GM18517 (cell line): ENCODE measurements around the gene CRTAC1.

ENCODE experiments used
- ATAC-seq: cut with Tn5 transposase; IDR thresholded peaks from one replicate; pipeline ENCODE4 v1.9.1; 2021; ENCODE audit warnings: mild to moderate bottlenecking, moderate library complexity; ENCODE audit not compliant: unreplicated experiment

The CRTAC1 gene

GRCh38 chr10:97903128-97904017 is 127.0 kb downstream of the CRTAC1 start:
- no peak for ATAC-seq

GRCh38 chr10:97901381-97901780 is 129.0 kb downstream of the CRTAC1 start:
- ATAC-seq: no peak

- ATAC-seq: no peak
These were observed 132.0 kb downstream of the CRTAC1 start for GRCh38 chr10:97898429-97898828.

- ATAC-seq: no peak
These were observed 133.6 kb downstream of the CRTAC1 start for GRCh38 chr10:97896756-97897358.

- ATAC-seq: no peak
These were observed 134.5 kb downstream of the CRTAC1 start for GRCh38 chr10:97895915-97896314.

- no peak for ATAC-seq
These were observed 135.3 kb downstream of the CRTAC1 start for GRCh38 chr10:97895084-97895483.

GRCh38 chr10:97894092-97894491 is 136.3 kb downstream of the CRTAC1 start:
- no peak for ATAC-seq

- ATAC-seq: no peak
These were observed 137.5 kb downstream of the CRTAC1 start for GRCh38 chr10:97892939-97893338.

- no peak for ATAC-seq
These were observed 137.9 kb downstream of the CRTAC1 start for GRCh38 chr10:97892506-97892905.

- ATAC-seq: no peak
These were observed 138.8 kb downstream of the CRTAC1 start for GRCh38 chr10:97891497-97892167.

GRCh38 chr10:97889461-97890265 is 140.8 kb downstream of the CRTAC1 start:
- ATAC-seq: no peak

GRCh38 chr10:97888641-97889262 is 141.7 kb downstream of the CRTAC1 start:
- ATAC-seq: no peak

- ATAC-seq: no peak
These were observed 142.3 kb downstream of the CRTAC1 start for GRCh38 chr10:97888134-97888533.

- ATAC-seq: no peak
These were observed 143.0 kb downstream of the CRTAC1 start for GRCh38 chr10:97887399-97887798.

- no peak for ATAC-seq
These were observed 144.1 kb downstream of the CRTAC1 start for GRCh38 chr10:97886286-97886685.

GRCh38 chr10:97883092-97883485 is 147.3 kb downstream of the CRTAC1 start:
- ATAC-seq: no peak

- no peak for ATAC-seq
These were observed 148.0 kb downstream of the CRTAC1 start for GRCh38 chr10:97882142-97883091.

GRCh38 chr10:97880109-97880508 is 150.3 kb downstream of the CRTAC1 start:
- no peak for ATAC-seq

GRCh38 chr10:97879241-97879640 is 151.2 kb downstream of the CRTAC1 start:
- no peak for ATAC-seq
